ENCODE measurements around the gene STAT5B. TPM values are rescaled to one million over a fixed set of nuclear protein-coding genes. Genes with fewer than 3 reads are reported as not detected.

STAT5B gene
- total and polyA plus RNA-seq, 2 of the 13 experiments (the other 11 are each of a cell fraction or from before 2014, with no cell fraction given): 21.0 to 42.8 TPM

- TF ChIP-seq UBTF (CRISPR knock-in tag; IDR thresholded peaks at IDR 0.05) (no peak), PCBP2 (optimal IDR thresholded peaks at IDR 0.05; ENCODE audit: low read depth, low read length, poor library complexity, severe bottlenecking) (no peak), JARID2 (CRISPR knock-in tag; IDR thresholded peaks at IDR 0.05; ENCODE audit: insufficient replicate concordance) (no peak), TAF15 (IDR thresholded peaks at IDR 0.05; ENCODE audit: low read depth, low read length, poor library complexity, severe bottlenecking) (no peak), ZNF230 (CRISPR knock-in tag; IDR thresholded peaks at IDR 0.05) (no peak), IKZF5 (CRISPR knock-in tag; IDR thresholded peaks at IDR 0.05) (no peak)
- TF ChIP-seq, protein P1, sequence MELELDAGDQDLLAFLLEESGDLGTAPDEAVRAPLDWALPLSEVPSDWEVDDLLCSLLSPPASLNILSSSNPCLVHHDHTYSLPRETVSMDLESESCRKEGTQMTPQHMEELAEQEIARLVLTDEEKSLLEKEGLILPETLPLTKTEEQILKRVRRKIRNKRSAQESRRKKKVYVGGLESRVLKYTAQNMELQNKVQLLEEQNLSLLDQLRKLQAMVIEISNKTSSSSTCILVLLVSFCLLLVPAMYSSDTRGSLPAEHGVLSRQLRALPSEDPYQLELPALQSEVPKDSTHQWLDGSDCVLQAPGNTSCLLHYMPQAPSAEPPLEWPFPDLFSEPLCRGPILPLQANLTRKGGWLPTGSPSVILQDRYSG (CRISPR knock-in tag; IDR thresholded peaks at IDR 0.05): no peak
- TF ChIP-seq, protein P2, sequence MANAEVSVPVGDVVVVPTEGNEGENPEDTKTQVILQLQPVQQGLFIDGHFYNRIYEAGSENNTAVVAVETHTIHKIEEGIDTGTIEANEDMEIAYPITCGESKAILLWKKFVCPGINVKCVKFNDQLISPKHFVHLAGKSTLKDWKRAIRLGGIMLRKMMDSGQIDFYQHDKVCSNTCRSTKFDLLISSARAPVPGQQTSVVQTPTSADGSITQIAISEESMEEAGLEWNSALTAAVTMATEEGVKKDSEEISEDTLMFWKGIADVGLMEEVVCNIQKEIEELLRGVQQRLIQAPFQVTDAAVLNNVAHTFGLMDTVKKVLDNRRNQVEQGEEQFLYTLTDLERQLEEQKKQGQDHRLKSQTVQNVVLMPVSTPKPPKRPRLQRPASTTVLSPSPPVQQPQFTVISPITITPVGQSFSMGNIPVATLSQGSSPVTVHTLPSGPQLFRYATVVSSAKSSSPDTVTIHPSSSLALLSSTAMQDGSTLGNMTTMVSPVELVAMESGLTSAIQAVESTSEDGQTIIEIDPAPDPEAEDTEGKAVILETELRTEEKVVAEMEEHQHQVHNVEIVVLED (CRISPR knock-in tag; IDR thresholded peaks at IDR 0.05; ENCODE audit: borderline replicate concordance): no peak
- TF ChIP-seq, protein P3, sequence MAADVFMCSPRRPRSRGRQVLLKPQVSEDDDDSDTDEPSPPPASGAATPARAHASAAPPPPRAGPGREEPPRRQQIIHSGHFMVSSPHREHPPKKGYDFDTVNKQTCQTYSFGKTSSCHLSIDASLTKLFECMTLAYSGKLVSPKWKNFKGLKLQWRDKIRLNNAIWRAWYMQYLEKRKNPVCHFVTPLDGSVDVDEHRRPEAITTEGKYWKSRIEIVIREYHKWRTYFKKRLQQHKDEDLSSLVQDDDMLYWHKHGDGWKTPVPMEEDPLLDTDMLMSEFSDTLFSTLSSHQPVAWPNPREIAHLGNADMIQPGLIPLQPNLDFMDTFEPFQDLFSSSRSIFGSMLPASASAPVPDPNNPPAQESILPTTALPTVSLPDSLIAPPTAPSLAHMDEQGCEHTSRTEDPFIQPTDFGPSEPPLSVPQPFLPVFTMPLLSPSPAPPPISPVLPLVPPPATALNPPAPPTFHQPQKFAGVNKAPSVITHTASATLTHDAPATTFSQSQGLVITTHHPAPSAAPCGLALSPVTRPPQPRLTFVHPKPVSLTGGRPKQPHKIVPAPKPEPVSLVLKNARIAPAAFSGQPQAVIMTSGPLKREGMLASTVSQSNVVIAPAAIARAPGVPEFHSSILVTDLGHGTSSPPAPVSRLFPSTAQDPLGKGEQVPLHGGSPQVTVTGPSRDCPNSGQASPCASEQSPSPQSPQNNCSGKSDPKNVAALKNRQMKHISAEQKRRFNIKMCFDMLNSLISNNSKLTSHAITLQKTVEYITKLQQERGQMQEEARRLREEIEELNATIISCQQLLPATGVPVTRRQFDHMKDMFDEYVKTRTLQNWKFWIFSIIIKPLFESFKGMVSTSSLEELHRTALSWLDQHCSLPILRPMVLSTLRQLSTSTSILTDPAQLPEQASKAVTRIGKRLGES (CRISPR knock-in tag; IDR thresholded peaks at IDR 0.05; ENCODE audit: borderline replicate concordance): no peak
Measured at GRCh38 chr17:42189651-42189965, 86.6 kb downstream of the STAT5B start (continued).
